VCaP (cell line): ENCODE data around the gene POFUT1.
"Not testable (repeated sequence)": the region's sequence is repeated elsewhere in the genome, so short reads cannot be mapped to it uniquely, and the experiment has no call there.

ENCODE experiments used
- H3K27ac ChIP-seq: fragments of 450-650 bp; 2 replicates; pipeline ENCODE4 v1.5.1; 2017
- CTCF ChIP-seq: fragments of 450-650 bp; conservative IDR thresholded peaks from 2 replicates; pipeline ENCODE4 v1.5.1; 2017; ENCODE audit warnings: mild to moderate bottlenecking, moderate library complexity

POFUT1 gene

GRCh38 chr20:32240205-32240604 lies 32.5 kb downstream of the POFUT1 start:
- H3K27ac ChIP-seq, result peak overlapping the region; percentile 70
- TF ChIP-seq CTCF, result peak; percentile 36

- TF ChIP-seq CTCF, result no peak
- no peak overlapping the region for H3K27ac ChIP-seq
These were observed 34.1 kb downstream of the POFUT1 start for GRCh38 chr20:32241807-32242206.

GRCh38 chr20:32244150-32244823 lies 36.6 kb downstream of the POFUT1 start:
- TF ChIP-seq CTCF, result no peak
- no peak overlapping the region for H3K27ac ChIP-seq

GRCh38 chr20:32244959-32245358 lies 37.3 kb downstream of the POFUT1 start:
- H3K27ac ChIP-seq, result no peak overlapping the region
- TF ChIP-seq CTCF, result no peak

GRCh38 chr20:32246208-32246607 lies 38.5 kb downstream of the POFUT1 start:
- not testable (repeated sequence) for H3K27ac ChIP-seq

- no peak overlapping the region for H3K27ac ChIP-seq
- TF ChIP-seq CTCF, result no peak
These were observed 40.4 kb downstream of the POFUT1 start for GRCh38 chr20:32248043-32248442.

- TF ChIP-seq CTCF, result no peak
- no peak overlapping the region for H3K27ac ChIP-seq
These were observed 41.5 kb downstream of the POFUT1 start for GRCh38 chr20:32249030-32249738.

- no peak overlapping the region for H3K27ac ChIP-seq
- no peak for TF ChIP-seq CTCF
These were observed 43.8 kb downstream of the POFUT1 start for GRCh38 chr20:32251470-32251869.
